Measurements from ENCODE around the gene AVPI1. TPM values are rescaled to one million over a fixed set of nuclear protein-coding genes. Genes with fewer than 3 reads are reported as not detected.
"Not testable (repeated sequence)": the region's sequence is repeated elsewhere in the genome, so short reads cannot be mapped to it uniquely, and the experiment has no call there.

Gene AVPI1
- total RNA-seq, 1 donor from 2014 or later, result 20.5 TPM

DNA sequence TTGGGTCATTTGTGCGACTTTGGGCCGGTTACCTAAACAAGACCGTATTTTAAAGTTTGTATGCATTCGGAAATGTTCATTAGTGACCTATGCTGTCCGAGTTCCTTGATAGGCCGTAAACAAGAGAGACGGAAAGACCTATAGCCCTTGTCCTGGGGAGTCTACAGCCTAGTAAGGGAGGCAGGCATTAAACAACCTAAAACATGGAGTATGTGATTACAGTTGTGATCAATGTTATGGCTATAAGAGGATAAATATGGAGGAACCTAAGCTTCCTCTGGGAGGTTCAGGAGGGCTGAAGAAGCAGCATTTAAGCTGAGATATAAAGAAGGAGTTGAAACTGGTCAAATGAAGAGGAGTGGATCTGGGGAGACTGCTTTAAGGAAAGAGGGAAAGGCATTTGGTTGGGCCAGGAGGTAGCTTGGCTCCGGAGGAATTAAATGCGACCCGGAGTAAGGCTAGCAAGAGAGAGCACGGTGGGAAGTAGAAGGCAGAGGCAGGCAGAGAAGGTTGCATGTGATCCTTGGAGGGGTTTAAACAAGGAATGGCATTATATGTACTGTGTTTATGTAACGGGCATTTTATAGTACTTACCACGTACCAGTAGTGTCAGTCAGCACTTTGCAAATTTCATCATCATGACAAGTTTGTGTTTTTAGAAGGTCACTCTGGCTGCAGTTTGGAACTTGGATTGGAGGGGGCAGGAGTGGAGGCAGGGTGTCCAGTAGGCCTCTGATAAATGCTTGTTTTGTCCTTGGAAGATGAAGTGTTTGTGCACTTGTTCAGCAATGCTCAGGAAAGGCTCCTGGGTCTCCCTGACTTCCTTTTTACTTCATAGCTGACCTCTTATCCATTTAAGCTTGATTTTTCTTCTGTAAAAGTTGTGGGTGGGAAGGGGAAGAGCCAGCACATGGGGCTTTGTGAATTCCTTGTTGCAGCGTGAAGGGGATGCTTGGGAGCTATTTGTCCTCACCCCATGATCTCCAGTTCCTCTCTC is 1.0 kb upstream of the AVPI1 start:
- TF ChIP-seq CTCF (IDR thresholded peaks at IDR 0.05), result no peak
- H3K36me3 ChIP-seq, result no peaks in the 10 kb centered on the region
- H3K9me3 ChIP-seq, result no peaks in the 10 kb centered on the region
- peak overlapping the region; percentile 92 for H3K27ac ChIP-seq
- no peak for DNase-seq
- intact Hi-C loops (cut with DNase I), result no loop called here
- ATAC-seq, result peak; percentile 1
- H3K4me1 ChIP-seq, result peaks cover 48% of the 10 kb centered on the region
- peak overlapping the region; percentile 68 for H3K4me3 ChIP-seq
- H3K27me3 ChIP-seq, result no peaks in the 10 kb centered on the region

DNA sequence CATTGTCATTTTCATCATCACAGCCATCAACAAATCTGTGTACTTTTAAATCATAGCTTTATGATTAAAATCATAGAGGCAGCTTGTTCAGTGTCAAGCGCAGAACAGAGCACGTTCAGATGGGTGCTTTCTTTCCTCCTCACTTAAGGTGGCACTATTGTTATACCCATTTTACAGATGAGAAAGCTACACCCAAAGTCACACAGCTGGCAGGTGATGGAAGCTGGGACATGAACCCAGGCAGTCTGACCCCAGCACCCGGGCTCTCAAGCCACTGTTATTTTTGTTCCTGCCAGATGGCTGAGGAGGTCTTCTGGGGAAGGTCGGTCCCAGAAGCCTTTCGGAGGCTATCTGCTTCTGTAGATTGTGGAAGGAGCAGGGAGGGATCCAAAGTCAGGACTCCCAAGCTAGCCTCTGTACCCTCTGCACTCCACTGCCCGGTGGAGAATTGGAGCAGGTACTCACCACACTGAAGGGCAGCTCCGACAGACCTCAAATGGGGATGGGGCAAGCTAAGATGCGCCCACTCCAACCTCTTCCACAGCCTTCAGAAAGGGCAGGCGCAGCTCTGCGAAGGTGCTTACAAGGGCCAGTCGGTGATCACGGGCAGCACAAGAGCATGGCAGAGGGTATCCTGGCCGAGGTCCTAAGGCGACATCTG is 610 bp downstream of the AVPI1 start:
- H3K27me3 ChIP-seq, result no peaks in the 10 kb centered on the region
- peak overlapping the region; percentile 68 for H3K4me3 ChIP-seq
- H3K27ac ChIP-seq, result peak overlapping the region; percentile 89
- no peaks in the 10 kb centered on the region for H3K36me3 ChIP-seq
- no peaks in the 10 kb centered on the region for H3K9me3 ChIP-seq
- DNase-seq (no peak), ATAC-seq (no peak)
- peaks cover 59% of the 10 kb centered on the region for H3K4me1 ChIP-seq
- intact Hi-C loops (cut with DNase I), result no loop called here
- no peak for TF ChIP-seq CTCF (IDR thresholded peaks at IDR 0.05)

DNA sequence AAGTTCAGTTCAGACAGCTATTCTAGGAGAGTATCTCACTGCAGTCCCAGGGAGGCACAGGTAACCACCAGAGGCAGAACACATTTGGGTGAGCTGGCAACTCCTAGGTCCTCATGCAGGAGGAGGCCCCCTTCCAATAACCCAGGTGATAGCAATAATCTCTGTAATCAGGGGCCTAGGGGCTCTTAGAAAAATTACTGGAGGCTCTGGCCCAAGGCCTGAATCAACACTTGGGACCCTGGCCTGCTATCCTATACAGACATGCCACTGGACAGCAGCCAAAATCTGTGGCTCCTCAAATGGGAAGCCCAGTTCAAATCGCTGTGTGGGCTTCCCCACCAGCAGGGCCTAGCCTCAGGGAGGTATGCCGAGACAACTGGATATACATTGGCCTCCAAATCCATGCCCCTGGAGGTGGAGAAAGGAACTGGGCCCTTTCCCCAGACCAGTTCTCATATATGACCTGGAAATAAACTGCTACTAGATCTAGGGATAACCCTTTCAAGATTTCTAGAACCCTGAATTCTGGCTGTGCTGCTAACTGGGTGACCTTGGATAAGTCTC is 1.6 kb downstream of the AVPI1 start:
- Histone ChIP-seq H3K27me3 (no peaks in the 10 kb centered on the region), H3K4me1 (peaks cover 59% of the 10 kb centered on the region), H3K9me3 (no peaks in the 10 kb centered on the region), H3K4me3 (peak overlapping the region; percentile 68), H3K27ac (peak overlapping the region; percentile 89), H3K36me3 (no peaks in the 10 kb centered on the region)
- ATAC-seq (no peak), DNase-seq (peak; percentile 67)
- intact Hi-C loops (cut with DNase I), result no loop called here
- TF ChIP-seq CTCF (IDR thresholded peaks at IDR 0.05), result peak; percentile 31

DNA sequence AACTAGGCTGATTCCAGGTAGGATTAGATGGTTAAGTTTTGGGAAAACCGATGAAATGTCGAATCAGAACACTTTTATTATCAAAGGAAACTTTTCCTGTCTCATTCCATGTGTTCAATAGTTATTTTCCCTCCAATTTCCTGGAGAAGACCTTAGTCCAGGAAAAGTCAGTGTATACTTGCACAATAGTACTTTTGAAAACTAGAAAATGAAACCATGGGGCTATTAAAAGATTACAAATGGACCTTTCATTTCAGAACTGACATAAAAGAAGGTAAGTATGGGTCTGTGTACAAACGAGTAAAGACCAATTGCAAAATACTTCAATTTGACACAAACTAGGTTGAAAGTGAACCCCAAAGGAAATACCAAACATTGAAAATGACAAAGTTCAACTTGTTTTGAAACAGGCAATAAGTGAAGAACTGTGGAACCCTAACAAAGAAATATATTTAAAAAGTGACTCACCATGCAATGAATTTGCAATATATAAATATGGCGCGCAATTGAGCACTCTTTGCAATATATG is 2.1 kb downstream of the AVPI1 start:
- Histone ChIP-seq H3K27ac (peak overlapping the region; percentile 89), H3K27me3 (no peaks in the 10 kb centered on the region), H3K4me3 (peak overlapping the region; percentile 68), H3K4me1 (peaks cover 59% of the 10 kb centered on the region), H3K36me3 (no peaks in the 10 kb centered on the region), H3K9me3 (no peaks in the 10 kb centered on the region)
- ATAC-seq (no peak), DNase-seq (no peak)
- intact Hi-C loops (cut with DNase I), result no loop called here
- TF ChIP-seq CTCF (IDR thresholded peaks at IDR 0.05), result no peak

DNA sequence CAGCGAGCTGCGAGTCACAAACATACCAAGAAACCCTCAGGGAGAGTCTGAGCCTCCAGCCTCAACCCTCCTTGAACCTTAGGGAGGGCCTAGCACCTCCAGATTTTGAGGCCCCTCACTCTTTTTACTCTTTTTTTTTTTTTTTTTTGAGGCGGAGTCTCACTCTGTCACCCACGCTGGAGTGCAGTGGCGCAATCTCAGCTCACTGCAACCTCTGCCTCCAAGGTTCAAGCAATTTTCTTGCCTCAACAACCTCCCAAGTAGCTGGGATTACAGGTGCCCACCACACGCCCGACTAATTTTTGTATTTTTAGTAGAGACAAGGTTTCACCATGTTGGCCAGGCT is 2.7 kb downstream of the AVPI1 start:
- ATAC-seq; H3K27me3 ChIP-seq; H3K9me3 ChIP-seq; H3K36me3 ChIP-seq; DNase-seq; intact Hi-C loops (cut with DNase I): not testable (repeated sequence)
- Histone ChIP-seq H3K4me3 (peak overlapping the region; percentile 68), H3K4me1 (peaks cover 58% of the 10 kb centered on the region), H3K27ac (peak overlapping the region; percentile 89)

All from upper lobe of right lung (tissue), 1 donor.